HTR-8/SVneo (cell line): ENCODE data around the gene HIGD1A.

Source experiments
- DNase-seq: peaks from one replicate; pipeline ENCODE4 v3.0.0; 2011; ENCODE audit warnings: low spot score, mixed read lengths; ENCODE audit not compliant: insufficient read length
- FAIRE-seq: peaks from 2 replicates; lab custom pipeline; 2011; peaks lifted over from hg19 to GRCh38; lab: Jason Lieb, UNC

HIGD1A gene

GRCh38 chr3:42804106-42804830 is at the start of gene HIGD1A:
TSS of gene HIGD1A (minus strand) at chr3:42804490. CDS start at chr3:42794253, 10,237 bp downstream.
- FAIRE-seq = peak; percentile 80
- DNase-seq = peak; percentile 90

- DNase-seq (no peak), FAIRE-seq (no peak)
Observed at GRCh38 chr3:42853739-42854302, 49.5 kb upstream of the HIGD1A start.

GRCh38 chr3:42853056-42853455 is 48.8 kb upstream of the HIGD1A start:
- DNase-seq = no peak
- FAIRE-seq = no peak

GRCh38 chr3:42852441-42852840 is 48.2 kb upstream of the HIGD1A start:
- DNase-seq (no peak), FAIRE-seq (no peak)

- DNase-seq (no peak), FAIRE-seq (no peak)
Observed at GRCh38 chr3:42851228-42851834, 47.0 kb upstream of the HIGD1A start.

- no peak for FAIRE-seq
- no peak for DNase-seq
Observed at GRCh38 chr3:42850263-42850662, 46.0 kb upstream of the HIGD1A start.

GRCh38 chr3:42849017-42849416 is 44.7 kb upstream of the HIGD1A start:
- FAIRE-seq = no peak
- no peak for DNase-seq

GRCh38 chr3:42847731-42848130 is 43.4 kb upstream of the HIGD1A start:
- DNase-seq = no peak
- no peak for FAIRE-seq

- FAIRE-seq = no peak
- no peak for DNase-seq
Observed at GRCh38 chr3:42846685-42847522, 42.6 kb upstream of the HIGD1A start.

- DNase-seq (no peak), FAIRE-seq (no peak)
Observed at GRCh38 chr3:42844815-42845214, 40.5 kb upstream of the HIGD1A start.

GRCh38 chr3:42844412-42844713 is 40.1 kb upstream of the HIGD1A start:
- no peak for FAIRE-seq
- DNase-seq = no peak

GRCh38 chr3:42843713-42844411 is 39.6 kb upstream of the HIGD1A start:
- DNase-seq (no peak), FAIRE-seq (no peak)

- FAIRE-seq (no peak), DNase-seq (no peak)
Observed at GRCh38 chr3:42841332-42841731, 37.0 kb upstream of the HIGD1A start.

- FAIRE-seq = no peak
- peak; percentile 56 for DNase-seq
Observed at GRCh38 chr3:42839616-42840015, 35.3 kb upstream of the HIGD1A start.

GRCh38 chr3:42838571-42838970 is 34.3 kb upstream of the HIGD1A start:
- DNase-seq = no peak
- FAIRE-seq = no peak

- FAIRE-seq (no peak), DNase-seq (no peak)
Observed at GRCh38 chr3:42836150-42837123, 32.1 kb upstream of the HIGD1A start.

GRCh38 chr3:42831321-42831713 is 27.0 kb upstream of the HIGD1A start:
- DNase-seq (peak; percentile 47), FAIRE-seq (no peak)

- DNase-seq (no peak), FAIRE-seq (no peak)
Observed at GRCh38 chr3:42830437-42831320, 26.4 kb upstream of the HIGD1A start.
